Astrocyte (in vitro differentiated cells and primary cell): ENCODE measurements around the gene VPS41.

Experiments used
- CTCF ChIP-seq: IDR thresholded peaks from 2 replicates; pipeline ENCODE4 v1.5.1; 2011; ENCODE audit warnings: low read depth, mild to moderate bottlenecking, inconsistent platforms, low read length, moderate library complexity; ENCODE audit not compliant: insufficient read depth
- EZH2 ChIP-seq: IDR thresholded peaks from 2 replicates; pipeline ENCODE4 v1.6.1; 2012; ENCODE audit warnings: mild to moderate bottlenecking, low read length, inconsistent platforms; ENCODE audit not compliant: insufficient read depth

DNA sequence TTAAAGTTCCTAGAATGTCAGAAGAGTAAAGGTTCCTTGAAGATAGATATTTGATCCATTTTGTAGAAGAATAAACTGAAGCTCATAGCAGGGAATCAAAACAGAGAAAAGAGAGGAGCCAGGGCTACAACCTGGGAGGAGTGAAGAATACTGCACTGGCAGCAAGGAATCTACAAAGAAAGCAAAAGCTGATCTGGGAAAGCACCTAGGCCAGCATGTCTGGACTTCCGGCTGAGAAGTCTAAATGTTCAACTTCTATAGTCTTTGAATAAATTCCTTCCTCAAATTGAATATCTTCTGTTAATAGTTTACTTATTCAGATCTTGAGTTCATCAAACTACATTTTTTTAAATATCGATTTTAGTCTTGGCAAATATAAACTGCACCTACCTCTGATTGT lies 78.2 kb downstream of the VPS41 start:
- TF ChIP-seq CTCF: no peak
- no peak for TF ChIP-seq EZH2
